ENCODE data around the gene COL21A1. TPM values are rescaled to one million over a fixed set of nuclear protein-coding genes. Genes with fewer than 3 reads are reported as not detected.

The COL21A1 gene
- total RNA-seq, 1 donor from 2014 or later = 1.2 TPM

GRCh38 chr6:56051202-56051598 lies 196.2 kb downstream of the COL21A1 start:
- Mint-ChIP-seq H3K4me3 (ENCODE audit: unreplicated experiment) (no peak overlapping the region), H3K9me3 (ENCODE audit: unreplicated experiment) (no peaks in the 10 kb centered on the region), H3K36me3 (ENCODE audit: low read depth, unreplicated experiment) (no peaks in the 10 kb centered on the region), H3K4me1 (ENCODE audit: unreplicated experiment) (peaks cover 6% of the 10 kb centered on the region), H3K27ac (ENCODE audit: unreplicated experiment) (no peak overlapping the region), H3K27me3 (ENCODE audit: unreplicated experiment) (no peaks in the 10 kb centered on the region)
- DNase-seq (ENCODE audit: low spot score) = no peak
- no peak for TF ChIP-seq CTCF (IDR thresholded peaks at IDR 0.05; ENCODE audit: unreplicated experiment)

- Mint-ChIP-seq H3K27ac (ENCODE audit: unreplicated experiment) (no peak overlapping the region), H3K9me3 (ENCODE audit: unreplicated experiment) (no peaks in the 10 kb centered on the region), H3K4me1 (ENCODE audit: unreplicated experiment) (peaks cover 6% of the 10 kb centered on the region), H3K27me3 (ENCODE audit: unreplicated experiment) (no peaks in the 10 kb centered on the region), H3K36me3 (ENCODE audit: low read depth, unreplicated experiment) (no peaks in the 10 kb centered on the region), H3K4me3 (ENCODE audit: unreplicated experiment) (no peak overlapping the region)
- DNase-seq (ENCODE audit: low spot score) = no peak
- TF ChIP-seq CTCF (IDR thresholded peaks at IDR 0.05; ENCODE audit: unreplicated experiment) = no peak
These were observed 196.7 kb downstream of the COL21A1 start for GRCh38 chr6:56050530-56051201.

GRCh38 chr6:56048601-56049000 lies 198.8 kb downstream of the COL21A1 start:
- Mint-ChIP-seq H3K4me1 (ENCODE audit: unreplicated experiment) (peaks cover 6% of the 10 kb centered on the region), H3K36me3 (ENCODE audit: low read depth, unreplicated experiment) (no peaks in the 10 kb centered on the region), H3K4me3 (ENCODE audit: unreplicated experiment) (no peak overlapping the region), H3K9me3 (ENCODE audit: unreplicated experiment) (no peaks in the 10 kb centered on the region), H3K27me3 (ENCODE audit: unreplicated experiment) (no peaks in the 10 kb centered on the region), H3K27ac (ENCODE audit: unreplicated experiment) (no peak overlapping the region)
- no peak for TF ChIP-seq CTCF (IDR thresholded peaks at IDR 0.05; ENCODE audit: unreplicated experiment)
- no peak for DNase-seq (ENCODE audit: low spot score)

GRCh38 chr6:56047931-56048540 lies 199.3 kb downstream of the COL21A1 start:
- DNase-seq (ENCODE audit: low spot score) = no peak
- Mint-ChIP-seq H3K4me1 (ENCODE audit: unreplicated experiment) (peaks cover 6% of the 10 kb centered on the region), H3K4me3 (ENCODE audit: unreplicated experiment) (no peak overlapping the region), H3K27me3 (ENCODE audit: unreplicated experiment) (no peaks in the 10 kb centered on the region), H3K9me3 (ENCODE audit: unreplicated experiment) (no peaks in the 10 kb centered on the region), H3K36me3 (ENCODE audit: low read depth, unreplicated experiment) (no peaks in the 10 kb centered on the region), H3K27ac (ENCODE audit: unreplicated experiment) (no peak overlapping the region)
- TF ChIP-seq CTCF (IDR thresholded peaks at IDR 0.05; ENCODE audit: unreplicated experiment) = no peak

GRCh38 chr6:56046576-56046975 lies 200.8 kb downstream of the COL21A1 start:
- no peak for DNase-seq (ENCODE audit: low spot score)
- H3K36me3 Mint-ChIP-seq (ENCODE audit: low read depth, unreplicated experiment) = no peaks in the 10 kb centered on the region
- no peaks in the 10 kb centered on the region for H3K27me3 Mint-ChIP-seq (ENCODE audit: unreplicated experiment)
- TF ChIP-seq CTCF (IDR thresholded peaks at IDR 0.05; ENCODE audit: unreplicated experiment) = no peak
- H3K4me3 Mint-ChIP-seq (ENCODE audit: unreplicated experiment) = no peak overlapping the region
- no peak overlapping the region for H3K27ac Mint-ChIP-seq (ENCODE audit: unreplicated experiment)
- H3K9me3 Mint-ChIP-seq (ENCODE audit: unreplicated experiment) = no peaks in the 10 kb centered on the region
- peaks cover 6% of the 10 kb centered on the region for H3K4me1 Mint-ChIP-seq (ENCODE audit: unreplicated experiment)

All from endothelial cell (in vitro differentiated cells).